AG04449 (cell line): ENCODE measurements around the gene DMGDH.

Experiments
- CTCF ChIA-PET: fragments of 350-600 bp; formaldehyde crosslinking; extraction: SDS; loops from one replicate; lab custom pipeline; 2021; ENCODE audit warnings: antibody characterized with exemption; lab: Yijun Ruan, JAX
- POLR2A ChIA-PET: fragments of 400-600, 350-600 bp; formaldehyde crosslinking; extraction: SDS; loops from one replicate; lab custom pipeline; 2020; ENCODE audit warnings: antibody characterized with exemption, inconsistent platforms; lab: Yijun Ruan, JAX
- DNase-seq: peaks from one replicate; pipeline ENCODE4 v3.0.0-alpha.2; 2010; ENCODE audit warnings: low read depth, low spot score
- H3K4me3 ChIP-seq: 2 replicates; pipeline ENCODE4 v1.5.1; 2011; ENCODE audit warnings: low read depth, mild to moderate bottlenecking, control low read depth, low read length
- TF ChIP-seq, protein P1 (sequence below): IDR thresholded peaks from one replicate; pipeline ENCODE4 v1.5.1; 2011; ENCODE audit warnings: mild to moderate bottlenecking, moderate library complexity, low read length, control low read depth, inconsistent platforms; ENCODE audit not compliant: insufficient read depth; ENCODE audit errors: missing control alignments

The DMGDH gene

DNA sequence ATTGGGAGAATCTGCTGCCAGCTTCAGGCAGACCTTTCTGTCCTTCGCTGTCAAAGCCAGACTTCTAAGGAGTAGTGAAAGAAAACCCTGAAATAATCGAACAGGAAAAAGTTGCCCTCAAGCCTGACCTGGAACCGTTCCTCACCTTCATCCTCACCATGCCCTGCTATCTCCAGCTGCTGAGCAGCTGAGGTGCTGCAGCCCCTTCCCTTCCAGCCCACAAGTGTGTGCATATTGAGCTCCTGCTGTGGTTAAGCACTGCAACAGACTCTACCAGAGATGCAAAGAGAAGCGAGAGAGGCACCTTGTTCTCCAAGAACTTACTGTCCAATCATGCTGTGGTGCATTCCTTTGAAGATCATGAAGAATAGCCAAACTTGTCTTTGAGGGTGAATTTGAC is 19.0 kb upstream of the DMGDH start:
- TF ChIP-seq, protein P1, sequence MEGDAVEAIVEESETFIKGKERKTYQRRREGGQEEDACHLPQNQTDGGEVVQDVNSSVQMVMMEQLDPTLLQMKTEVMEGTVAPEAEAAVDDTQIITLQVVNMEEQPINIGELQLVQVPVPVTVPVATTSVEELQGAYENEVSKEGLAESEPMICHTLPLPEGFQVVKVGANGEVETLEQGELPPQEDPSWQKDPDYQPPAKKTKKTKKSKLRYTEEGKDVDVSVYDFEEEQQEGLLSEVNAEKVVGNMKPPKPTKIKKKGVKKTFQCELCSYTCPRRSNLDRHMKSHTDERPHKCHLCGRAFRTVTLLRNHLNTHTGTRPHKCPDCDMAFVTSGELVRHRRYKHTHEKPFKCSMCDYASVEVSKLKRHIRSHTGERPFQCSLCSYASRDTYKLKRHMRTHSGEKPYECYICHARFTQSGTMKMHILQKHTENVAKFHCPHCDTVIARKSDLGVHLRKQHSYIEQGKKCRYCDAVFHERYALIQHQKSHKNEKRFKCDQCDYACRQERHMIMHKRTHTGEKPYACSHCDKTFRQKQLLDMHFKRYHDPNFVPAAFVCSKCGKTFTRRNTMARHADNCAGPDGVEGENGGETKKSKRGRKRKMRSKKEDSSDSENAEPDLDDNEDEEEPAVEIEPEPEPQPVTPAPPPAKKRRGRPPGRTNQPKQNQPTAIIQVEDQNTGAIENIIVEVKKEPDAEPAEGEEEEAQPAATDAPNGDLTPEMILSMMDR, result no peak
- ChIA-PET CTCF (interaction anchor here (2.2 kb wide), 1 partner anchor 64 kb away, joined by 9 read pairs; no protein-coding TSS in a partner anchor), POLR2A (no interaction called here)
- H3K4me3 ChIP-seq, result no peak overlapping the region
- no peak for DNase-seq

GRCh38 chr5:79086116-79086515 is 16.6 kb upstream of the DMGDH start:
- H3K4me3 ChIP-seq, result no peak overlapping the region
- DNase-seq, result no peak
- TF ChIP-seq, protein P1, result no peak
- ChIA-PET CTCF (interaction anchor here (1.6 kb wide), 1 partner anchor 47 kb away, joined by 6 read pairs; no protein-coding TSS in a partner anchor), POLR2A (interaction anchor here (0.6 kb wide), 1 partner anchor 60 kb away, joined by 3 read pairs; no protein-coding TSS in a partner anchor)

GRCh38 chr5:79081779-79082178 is 12.3 kb upstream of the DMGDH start:
- H3K4me3 ChIP-seq, result no peak overlapping the region
- no peak for DNase-seq
- ChIA-PET POLR2A (no interaction called here), CTCF (interaction anchor here (1.1 to 1.8 kb wide), 2 partner anchors 57 to 61 kb away, joined by 5 to 6 read pairs; no protein-coding TSS in a partner anchor)
- TF ChIP-seq, protein P1, result no peak

- DNase-seq, result no peak
- CTCF ChIA-PET, result interaction anchor here (1.8 kb wide), 1 partner anchor 60 kb away, joined by 5 read pairs; no protein-coding TSS in a partner anchor
- POLR2A ChIA-PET, result no interaction called here
- H3K4me3 ChIP-seq, result no peak overlapping the region
- TF ChIP-seq, protein P1, result no peak
Measured at GRCh38 chr5:79080804-79081203, 11.3 kb upstream of the DMGDH start.

GRCh38 chr5:79077680-79078365 is 8.3 kb upstream of the DMGDH start:
- ChIA-PET CTCF (interaction anchor here (2.2 kb wide), 1 partner anchor 55 kb away, joined by 7 read pairs; no protein-coding TSS in a partner anchor), POLR2A (no interaction called here)
- no peak overlapping the region for H3K4me3 ChIP-seq
- TF ChIP-seq, protein P1, result no peak
- no peak for DNase-seq

GRCh38 chr5:79076819-79077218 is 7.3 kb upstream of the DMGDH start:
- POLR2A ChIA-PET, result no interaction called here
- TF ChIP-seq, protein P1, result no peak
- H3K4me3 ChIP-seq, result no peak overlapping the region
- CTCF ChIA-PET, result interaction anchor here (0.8 to 1.7 kb wide), 4 partner anchors 29 to 56 kb away, joined by 3 to 5 read pairs (median 4); no protein-coding TSS in a partner anchor
- no peak for DNase-seq
